HL-60/S4 treated with phorbol 12-myristate 13-acetate at 8.2 ng/mL for 4 days and 3 days (cell line): ENCODE results near the gene CD53.

Source experiments
- in situ Hi-C: fragments of 300-500 bp; cut with MboI; formaldehyde crosslinking; loops from 2 replicates; pipeline ENCODE4 v1.15.0; 2022; ENCODE audit warnings: low sequenced_read_pairs

CD53 gene

GRCh38 chr1:110875216-110875731 is 2.3 kb downstream of the CD53 start:
- in situ Hi-C loops = no loop called here

GRCh38 chr1:110876748-110877341 is 3.9 kb downstream of the CD53 start:
- in situ Hi-C loops = no loop called here

- in situ Hi-C loops = no loop called here
Measured at GRCh38 chr1:110877364-110877763, 4.4 kb downstream of the CD53 start.

- in situ Hi-C loops = no loop called here
Measured at GRCh38 chr1:110877776-110878175, 4.8 kb downstream of the CD53 start.

- in situ Hi-C loops = no loop called here
Measured at GRCh38 chr1:110878591-110878990, 5.6 kb downstream of the CD53 start.

- in situ Hi-C loops = no loop called here
Measured at GRCh38 chr1:110878993-110879392, 6.0 kb downstream of the CD53 start.

- in situ Hi-C loops = no loop called here
Measured at GRCh38 chr1:110879758-110880606, 7.0 kb downstream of the CD53 start.

GRCh38 chr1:110880708-110881374 is 7.9 kb downstream of the CD53 start:
- in situ Hi-C loops = no loop called here

- in situ Hi-C loops = no loop called here
Measured at GRCh38 chr1:110888049-110888448, 15.1 kb downstream of the CD53 start.

- in situ Hi-C loops = no loop called here
Measured at GRCh38 chr1:110888641-110889040, 15.7 kb downstream of the CD53 start.

- in situ Hi-C loops = no loop called here
Measured at GRCh38 chr1:110890474-110891196, 17.7 kb downstream of the CD53 start.

- in situ Hi-C loops = no loop called here
Measured at GRCh38 chr1:110893908-110894490, 21.1 kb downstream of the CD53 start.

- in situ Hi-C loops = no loop called here
Measured at GRCh38 chr1:110896090-110896489, 23.1 kb downstream of the CD53 start.

GRCh38 chr1:110897681-110898080 is 24.7 kb downstream of the CD53 start:
- in situ Hi-C loops = no loop called here

- in situ Hi-C loops = no loop called here
Measured at GRCh38 chr1:110898734-110899457, 25.9 kb downstream of the CD53 start.

GRCh38 chr1:110899458-110899843 is 26.5 kb downstream of the CD53 start:
- in situ Hi-C loops = no loop called here

GRCh38 chr1:110902820-110903463 is 30.0 kb downstream of the CD53 start:
- in situ Hi-C loops = no loop called here

GRCh38 chr1:110903853-110904500 is 31.0 kb downstream of the CD53 start:
- in situ Hi-C loops = no loop called here

- in situ Hi-C loops = no loop called here
Measured at GRCh38 chr1:110912784-110913183, 39.8 kb downstream of the CD53 start.
